K562 (cell line): ENCODE results near the gene SULT1C4. TPM values are rescaled to one million over a fixed set of nuclear protein-coding genes. Genes with fewer than 3 reads are reported as not detected.

ENCODE experiments used
- BCLAF1 ChIP-seq, 2 experiments: fragments of 450-650 bp in 1 of 2; IDR thresholded peaks; 2 replicates each; pipeline ENCODE4 v1.6.1; 2011 to 2017; ENCODE audit warnings: low read depth in 2 of 2, antibody characterized with exemption in 1 of 2, borderline replicate concordance in 1 of 2, low read length in 1 of 2, mild to moderate bottlenecking in 1 of 2, mixed read lengths in 1 of 2; ENCODE audit not compliant: control insufficient read depth in 1 of 2
- CBX3 ChIP-seq, 2 experiments: IDR thresholded peaks; 1 replicate in 1 of 2; 2 replicates in 1 of 2; pipeline ENCODE4 v1.6.1; 2012; ENCODE audit warnings: inconsistent platforms in 2 of 2, low read length in 2 of 2, borderline replicate concordance in 1 of 2, control low read depth in 1 of 2
- CREM ChIP-seq: IDR thresholded peaks from 2 replicates; pipeline ENCODE4 v1.6.1; 2014; ENCODE audit warnings: antibody characterized with exemption, low read depth
- DPF2 ChIP-seq: fragments of 450-650 bp; IDR thresholded peaks from 2 replicates; pipeline ENCODE4 v1.6.1; 2016
- EGR1 ChIP-seq: fragments of 450-650 bp; conservative IDR thresholded peaks from 2 replicates; pipeline ENCODE4 v1.6.1; 2017; ENCODE audit warnings: mild to moderate bottlenecking
- ETV6 ChIP-seq, 3 experiments: fragments of 150-350 bp in 1 of 3; sonication (generic) in 1 of 3; formaldehyde crosslinking in 1 of 3; IDR thresholded peaks; 2 replicates each; pipeline versions ENCODE4 v1.6.1 to v1.8.0; 2014 to 2022; ENCODE audit warnings: borderline replicate concordance in 2 of 3, low read depth in 2 of 3, antibody characterized with exemption in 1 of 3, low read length in 1 of 3, mild to moderate bottlenecking in 1 of 3, missing genetic modification reagents in 1 of 3
- HSF4 ChIP-seq: fragments of 250-450 bp; sonication (Bioruptor Pico); IDR thresholded peaks from 2 replicates; pipeline ENCODE4 v2.1.2; 2022; ENCODE audit warnings: mild to moderate bottlenecking, moderate library complexity, borderline replicate concordance
- ILK ChIP-seq: fragments of 450-650 bp; IDR thresholded peaks from 2 replicates; pipeline ENCODE4 v1.6.1; 2016; ENCODE audit warnings: missing genetic modification characterization, low read depth, mild to moderate bottlenecking, missing compliant biosample characterization, moderate library complexity, borderline replicate concordance
- MAZ ChIP-seq, 2 experiments: fragments of 450-650 bp in 1 of 2; sonication (generic) in 1 of 2; formaldehyde crosslinking; IDR thresholded peaks in 1 of 2; conservative IDR thresholded peaks in 1 of 2; 2 replicates each; pipeline versions ENCODE4 v1.4.0 to v1.5.0; 2020; ENCODE audit warnings: mild to moderate bottlenecking in 1 of 2, missing genetic modification reagents in 1 of 2
- MEIS2 ChIP-seq: fragments of 450-650 bp; IDR thresholded peaks from 2 replicates; pipeline ENCODE4 v1.6.1; 2014; ENCODE audit warnings: mild to moderate bottlenecking; ENCODE audit not compliant: partially characterized antibody
- PHF21A ChIP-seq: fragments of 450-650 bp; IDR thresholded peaks from 2 replicates; pipeline ENCODE4 v1.6.1; 2017; ENCODE audit warnings: low read depth, borderline replicate concordance
- PML ChIP-seq: IDR thresholded peaks from 2 replicates; pipeline ENCODE4 v1.6.1; 2012; ENCODE audit warnings: low read length, inconsistent platforms
- PPARD ChIP-seq: fragments of 250-450 bp; sonication (Bioruptor Pico); IDR thresholded peaks from 2 replicates; pipeline ENCODE4 v1.8.0; 2022; ENCODE audit warnings: inconsistent platforms, mild to moderate bottlenecking, moderate library complexity
- RBM14 ChIP-seq: fragments of 200-400 bp; formaldehyde crosslinking; IDR thresholded peaks from 2 replicates; pipeline ENCODE4 v1.6.1; 2018; ENCODE audit warnings: low read depth, mild to moderate bottlenecking, low read length, moderate library complexity, borderline replicate concordance; ENCODE audit not compliant: insufficient read depth
- SRSF9 ChIP-seq: fragments of 200-400 bp; formaldehyde crosslinking; IDR thresholded peaks from 2 replicates; pipeline ENCODE4 v1.6.1; 2017; ENCODE audit warnings: low read depth, low read length, borderline replicate concordance
- TCF3 ChIP-seq: sonication (generic); formaldehyde crosslinking; IDR thresholded peaks from 2 replicates; pipeline ENCODE4 v1.4.0; 2020; ENCODE audit warnings: mild to moderate bottlenecking, missing genetic modification reagents
- ZBED1 ChIP-seq: IDR thresholded peaks from 2 replicates; pipeline ENCODE4 v1.6.1; 2014
- ZEB2 ChIP-seq: fragments of 450-650 bp; IDR thresholded peaks from 2 replicates; pipeline ENCODE4 v1.6.1; 2016
- ZNF277 ChIP-seq: fragments of 250-450 bp; sonication (Bioruptor Pico); IDR thresholded peaks from 2 replicates; pipeline ENCODE4 v1.8.0; 2022; ENCODE audit warnings: inconsistent platforms, mild to moderate bottlenecking, moderate library complexity, borderline replicate concordance
- ZNF589 ChIP-seq: fragments of 200-800 bp; sonication (Bioruptor generic); IDR thresholded peaks from 2 replicates; pipeline ENCODE4 v1.6.1; 2016; ENCODE audit warnings: low read depth, missing genetic modification characterization, missing compliant biosample characterization
- ZNF668 ChIP-seq: fragments of 250-450 bp; sonication (Bioruptor Pico); IDR thresholded peaks from 2 replicates; pipeline ENCODE4 v1.8.0; 2022; ENCODE audit warnings: mild to moderate bottlenecking, inconsistent platforms
- ZNF75A ChIP-seq: fragments of 450-650 bp; formaldehyde crosslinking; IDR thresholded peaks from 2 replicates; pipeline ENCODE4 v1.4.0; 2020; ENCODE audit warnings: mild to moderate bottlenecking
- polyA plus RNA-seq, 8 experiments: library from polyadenylated mRNA; depleted of rRNA in 4 of 8; stranded (reverse) in 5 of 8; unstranded in 3 of 8; fragments of >200 nt; fragmentation: Nextera tagmentation in 2 of 8; fragmentation: Illumina TruSeq in 1 of 8; extraction: Ambion mirVana in 2 of 8; extraction: Trizol in 1 of 8; gene quantifications; 2 replicates each; pipeline versions ENCODE4 v1.2.1 to v1.2.3, GENCODE V29; 2011 to 2014; ENCODE audit warnings: inconsistent platforms in 1 of 8, missing spikeins in 1 of 8
- total RNA-seq, 7 experiments: library from RNA; depleted of rRNA in 6 of 7; stranded (reverse); fragments of >200 nt in 6 of 7; fragmentation: Illumina TruSeq in 2 of 7; extraction: Trizol in 2 of 7; gene quantifications; 2 replicates each; pipeline versions ENCODE4 v1.2.1 to v1.2.3, GENCODE V29; 2011 to 2021; ENCODE audit warnings: low replicate concordance in 1 of 7
- TF ChIP-seq, protein P1 (sequence below): fragments of 450-650 bp; IDR thresholded peaks from 2 replicates; pipeline ENCODE4 v1.6.1; 2016

The SULT1C4 gene
- total and polyA plus RNA-seq, 9 of the 15 experiments (the other 6 are each of a cell fraction or from before 2014, with no cell fraction given) = 0.04 to 0.14 (median 0.09) TPM; not detected in 5

- TF ChIP-seq ZNF277 (CRISPR knock-in tag) = no peak
- TF ChIP-seq EGR1 = no peak
- no peak for TF ChIP-seq ZNF668
- no peak for TF ChIP-seq RBM14
- TF ChIP-seq, protein P1, sequence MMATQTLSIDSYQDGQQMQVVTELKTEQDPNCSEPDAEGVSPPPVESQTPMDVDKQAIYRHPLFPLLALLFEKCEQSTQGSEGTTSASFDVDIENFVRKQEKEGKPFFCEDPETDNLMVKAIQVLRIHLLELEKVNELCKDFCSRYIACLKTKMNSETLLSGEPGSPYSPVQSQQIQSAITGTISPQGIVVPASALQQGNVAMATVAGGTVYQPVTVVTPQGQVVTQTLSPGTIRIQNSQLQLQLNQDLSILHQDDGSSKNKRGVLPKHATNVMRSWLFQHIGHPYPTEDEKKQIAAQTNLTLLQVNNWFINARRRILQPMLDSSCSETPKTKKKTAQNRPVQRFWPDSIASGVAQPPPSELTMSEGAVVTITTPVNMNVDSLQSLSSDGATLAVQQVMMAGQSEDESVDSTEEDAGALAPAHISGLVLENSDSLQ = peak; percentile 31; the same call in 1 of the 2 replicates
- TF ChIP-seq BCLAF1 (IDR thresholded peaks at IDR 0.05; ENCODE audit: borderline replicate concordance in 1 of 2, control insufficient read depth in 1 of 2, low read depth in 2 of 2, low read length in 1 of 2) = no peak
- TF ChIP-seq TCF3 (CRISPR knock-in tag) = peak; percentile 59
- TF ChIP-seq MAZ (CRISPR knock-in tag; conservative IDR thresholded peaks at IDR 0.05 in 1 of 2, IDR thresholded peaks at IDR 0.05 in 1 of 2) = no peak
- no peak for TF ChIP-seq ILK (tag)
- no peak for TF ChIP-seq PML
- no peak for TF ChIP-seq HSF4 (CRISPR knock-in tag)
- peak; percentile 8 for TF ChIP-seq MEIS2
- peak; percentile 43; the same call in 1 of the 2 replicates for TF ChIP-seq DPF2
- no peak for TF ChIP-seq ZBED1
- no peak for TF ChIP-seq PPARD (CRISPR knock-in tag)
- no peak for TF ChIP-seq CREM
- TF ChIP-seq PHF21A = no peak
- TF ChIP-seq ZNF75A (CRISPR knock-in tag) = no peak
- TF ChIP-seq SRSF9 = no peak
- no peak for TF ChIP-seq ZNF589 (CRISPR knock-in tag)
- TF ChIP-seq CBX3 (IDR thresholded peaks at IDR 0.05; ENCODE audit: borderline replicate concordance in 1 of 2, low read length in 2 of 2) = no peak; a peak in 1 of 3 replicates
- peak; percentile 51; the same call in 1 of the 2 replicates for TF ChIP-seq ZEB2
- TF ChIP-seq ETV6 (IDR thresholded peaks at IDR 0.05; ENCODE audit: borderline replicate concordance in 1 of 2, low read depth in 2 of 2, low read length in 1 of 2) = no peak
- TF ChIP-seq ETV6 (CRISPR knock-in tag; IDR thresholded peaks at IDR 0.05; ENCODE audit: borderline replicate concordance) = no peak
These were observed 16.8 kb upstream of the SULT1C4 start (continued) for GRCh38 chr2:108360776-108361468.
